ENCODE measurements around the gene GJA3.

Gene GJA3

DNA sequence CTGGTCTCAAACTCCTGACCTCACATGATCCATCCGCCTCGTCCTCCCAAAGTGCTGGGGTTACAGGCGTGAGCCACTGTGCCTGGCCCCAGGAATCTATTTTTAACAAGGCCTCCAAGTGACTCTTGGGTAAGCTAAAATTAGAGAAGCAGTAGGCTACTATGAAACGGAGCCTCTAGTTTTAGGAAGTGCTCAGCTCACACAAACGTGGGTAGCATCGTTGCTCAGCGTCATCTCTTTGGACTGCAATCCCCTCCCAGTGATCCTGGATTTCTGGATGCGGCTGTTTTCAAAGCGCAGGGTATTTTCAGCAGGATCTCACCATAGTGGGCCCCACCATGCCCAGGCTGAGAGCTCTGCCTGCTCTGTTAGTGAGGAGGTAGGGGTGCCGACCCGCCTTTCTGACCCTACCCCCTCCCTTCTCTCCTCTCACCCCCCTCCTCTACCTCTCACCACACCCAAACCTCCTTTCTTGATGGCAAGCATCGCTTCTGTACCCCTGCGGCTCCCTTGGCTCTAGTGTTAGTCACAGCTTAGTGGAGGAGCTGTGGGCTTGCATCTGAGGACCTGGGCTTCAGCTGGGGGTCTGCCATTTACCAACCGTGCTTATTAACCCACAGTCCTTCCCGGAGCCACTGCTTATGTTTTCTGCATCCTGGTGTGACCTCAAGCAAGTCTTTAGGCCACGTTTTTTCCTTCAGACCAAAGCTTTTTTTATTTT, 34.2 kb downstream of the GJA3 start:
- no peak for DNase-seq

DNA sequence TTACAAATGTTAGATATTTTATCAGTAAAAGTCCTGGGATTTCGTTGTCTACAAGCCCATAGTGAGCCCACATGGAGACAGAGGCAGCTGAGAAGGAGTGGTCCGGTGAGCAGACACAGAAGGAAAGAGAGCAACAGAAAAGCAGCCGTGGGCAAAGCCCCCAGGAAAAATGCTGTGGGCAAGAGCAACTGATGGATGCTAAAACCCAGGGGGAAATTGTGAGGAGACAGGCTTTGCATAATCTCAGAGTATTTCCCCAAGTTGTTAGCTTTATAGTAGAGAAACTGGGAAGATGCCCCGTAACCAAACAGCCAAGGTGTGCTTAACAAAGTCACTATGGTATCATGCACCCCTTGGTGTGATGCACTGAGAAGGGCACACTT, 35.1 kb downstream of the GJA3 start:
- no peak for DNase-seq

DNA sequence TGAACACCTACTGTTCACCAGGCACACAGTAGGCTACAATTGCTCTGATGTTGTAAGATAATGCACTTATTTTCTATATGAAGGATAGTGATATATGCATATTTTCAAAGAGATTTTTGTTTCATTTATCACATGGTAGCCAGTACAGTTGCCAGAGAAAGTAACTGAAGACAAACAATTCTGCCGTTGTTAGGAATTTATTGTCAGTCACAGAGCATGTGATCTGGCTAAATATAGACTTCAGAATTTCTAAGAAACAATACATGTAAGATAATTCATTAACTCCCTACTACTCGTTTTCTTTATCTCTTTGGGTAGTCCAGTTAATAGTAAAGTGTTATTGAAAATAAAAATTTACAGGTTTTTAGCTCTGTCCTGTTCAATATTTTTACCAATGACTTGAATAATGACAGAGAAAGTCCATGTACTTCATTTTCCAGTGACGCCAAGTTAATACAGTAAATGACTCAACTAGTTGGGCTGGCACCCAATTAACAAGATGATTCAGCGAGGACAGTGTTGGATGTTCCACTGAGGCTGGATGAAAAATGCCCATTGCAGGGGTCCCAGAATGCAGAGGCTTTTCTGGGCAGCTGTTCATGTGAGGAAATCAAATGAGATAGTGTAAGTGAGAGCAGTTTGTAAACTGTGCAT, 35.6 kb downstream of the GJA3 start:
- DNase-seq: no peak

DNA sequence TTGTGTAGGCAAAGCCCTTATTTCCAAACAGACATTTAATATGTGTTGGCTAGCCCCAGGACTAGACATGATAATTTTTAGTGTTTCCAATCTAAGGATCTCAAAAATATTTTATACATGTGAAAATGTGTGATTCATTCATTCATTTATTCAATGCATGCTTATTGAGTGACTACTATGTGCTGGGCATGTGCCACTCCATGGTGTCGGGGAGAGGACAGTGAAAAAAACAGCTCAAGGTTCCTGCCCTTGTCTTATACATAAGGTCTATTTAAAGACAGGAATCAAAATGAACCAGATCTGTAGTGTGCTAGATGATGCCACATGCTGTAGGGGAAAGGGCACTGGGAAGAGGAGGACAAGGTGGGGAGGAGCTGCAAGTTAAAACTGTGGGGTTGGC, 36.5 kb downstream of the GJA3 start:
- DNase-seq: no peak

DNA sequence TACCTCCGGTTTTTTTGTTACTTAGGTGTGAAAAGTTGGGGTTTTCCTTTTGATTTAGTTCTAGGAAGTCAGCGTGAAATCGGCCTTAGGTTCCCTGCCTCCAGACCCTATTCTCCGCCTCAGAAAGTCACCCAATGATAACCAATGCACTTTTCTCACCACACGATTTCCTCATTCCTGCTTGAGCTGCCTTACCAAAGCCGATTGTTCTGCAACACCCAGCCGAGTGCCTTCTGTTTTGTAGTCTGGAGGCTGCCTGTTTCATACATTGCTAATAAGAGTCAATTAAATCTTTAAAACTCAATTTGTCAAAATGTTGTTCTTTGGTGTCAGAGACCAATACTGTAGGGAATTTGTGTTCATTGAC, 39.7 kb downstream of the GJA3 start:
- no peak for DNase-seq

DNA sequence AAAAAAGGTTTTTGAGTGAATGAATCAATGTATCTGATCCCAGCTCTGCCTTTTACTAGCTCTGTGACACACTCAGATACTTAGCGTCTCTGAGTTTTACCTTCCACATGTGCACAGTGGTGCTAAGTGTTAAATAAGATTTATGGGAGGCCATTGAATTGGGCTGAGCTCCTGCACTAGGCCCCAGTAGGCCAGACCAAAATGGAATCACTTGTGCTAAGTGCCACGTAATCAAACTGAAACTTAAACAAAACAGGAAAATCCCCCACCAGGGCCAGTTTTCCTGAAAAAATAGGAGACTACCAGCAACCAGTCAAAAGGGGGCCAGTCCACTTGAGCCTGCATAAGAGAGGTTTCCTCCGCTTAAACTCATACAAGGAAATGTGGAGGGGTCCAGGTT, 40.9 kb downstream of the GJA3 start:
- DNase-seq: no peak

DNA sequence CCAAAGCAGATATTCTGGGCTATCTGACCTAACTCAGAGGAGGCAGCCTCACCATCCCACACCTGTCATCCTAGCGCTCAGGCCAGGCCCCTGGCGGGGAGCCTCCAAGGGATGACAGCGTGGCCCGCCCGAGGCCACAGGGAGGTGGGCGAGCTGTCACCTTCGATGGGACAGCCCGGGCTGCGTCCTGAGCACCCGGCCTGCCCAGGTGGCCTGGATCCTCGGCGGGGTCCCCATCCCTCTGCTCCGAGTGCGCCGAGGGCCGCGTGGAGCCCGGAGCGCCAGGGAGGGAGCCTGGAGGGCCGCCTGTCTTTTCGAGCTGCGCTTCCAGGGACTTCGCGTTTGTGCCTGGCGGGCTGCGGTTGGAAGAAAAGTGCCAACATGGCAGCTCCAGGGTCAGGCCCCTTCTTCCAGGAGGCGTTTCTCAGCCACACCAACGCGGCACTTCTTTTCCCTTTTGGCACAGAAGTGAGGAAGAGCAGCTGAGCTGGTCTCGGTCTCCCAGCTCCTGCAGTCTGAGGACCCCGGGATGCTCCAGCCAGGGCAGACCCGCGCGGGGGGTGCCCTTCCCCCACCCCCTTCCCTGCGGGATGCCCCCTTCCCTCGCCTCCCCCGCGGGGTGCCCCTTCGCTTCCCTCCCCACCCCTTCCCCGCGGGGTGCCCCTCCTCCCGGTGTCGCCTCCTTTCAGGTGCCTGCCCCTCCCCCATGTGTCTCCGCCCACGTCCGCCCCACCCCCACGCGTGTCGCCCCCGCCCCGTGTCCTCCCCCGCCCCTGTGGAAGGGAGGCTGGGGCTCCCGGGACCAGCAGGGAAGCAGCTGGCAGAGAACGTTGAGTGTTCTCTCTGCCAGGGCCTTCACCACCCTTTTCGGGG, 42.3 kb downstream of the GJA3 start:
- peak; percentile 79 for DNase-seq

DNA sequence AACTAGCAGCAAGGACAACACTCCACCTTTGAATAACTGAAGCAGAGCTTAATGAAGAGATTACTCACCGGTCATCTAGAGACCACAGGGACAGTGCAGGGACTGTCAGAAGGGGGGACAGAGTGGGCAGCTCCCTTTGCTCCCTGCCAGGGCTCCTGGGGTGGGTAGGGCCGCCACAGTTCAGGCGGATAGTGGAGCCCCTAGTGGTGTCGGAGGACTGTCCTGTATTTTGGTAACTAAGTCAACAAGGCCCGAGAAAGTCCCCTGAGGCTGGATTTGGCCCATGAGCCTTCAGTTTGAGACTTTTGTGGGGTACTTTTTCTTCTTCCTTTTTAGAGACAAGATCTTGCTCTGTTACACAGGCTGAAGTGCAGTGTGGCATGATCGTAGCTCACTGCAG, 44.6 kb downstream of the GJA3 start:
- DNase-seq: no peak

DNA sequence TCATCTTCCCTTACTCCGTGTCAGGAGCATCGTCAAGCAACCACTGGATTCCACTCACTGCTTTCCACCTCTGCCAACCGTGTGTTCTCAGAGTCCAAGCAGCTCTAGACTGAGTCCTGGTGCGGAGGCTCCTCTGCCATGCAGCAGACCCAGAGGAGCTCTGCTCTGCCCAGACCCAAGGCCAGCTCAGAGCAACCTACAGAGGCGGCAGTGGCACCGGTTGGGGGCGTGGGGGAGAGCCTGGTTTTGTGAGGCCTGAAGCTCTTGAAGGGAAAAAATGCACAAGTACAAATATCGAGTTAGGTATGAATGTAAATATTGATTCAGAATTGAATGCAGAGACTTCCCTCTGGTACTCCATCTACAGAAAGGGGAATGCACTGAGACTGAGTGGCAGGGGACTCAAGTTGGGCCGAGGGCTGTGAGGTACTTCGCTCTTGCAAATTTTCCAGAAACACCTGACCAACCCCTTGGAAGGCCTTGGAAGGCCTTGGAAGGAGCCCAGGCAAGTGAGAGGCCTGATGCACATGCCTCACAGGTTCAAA, 46.7 kb downstream of the GJA3 start:
- no peak for DNase-seq

DNA sequence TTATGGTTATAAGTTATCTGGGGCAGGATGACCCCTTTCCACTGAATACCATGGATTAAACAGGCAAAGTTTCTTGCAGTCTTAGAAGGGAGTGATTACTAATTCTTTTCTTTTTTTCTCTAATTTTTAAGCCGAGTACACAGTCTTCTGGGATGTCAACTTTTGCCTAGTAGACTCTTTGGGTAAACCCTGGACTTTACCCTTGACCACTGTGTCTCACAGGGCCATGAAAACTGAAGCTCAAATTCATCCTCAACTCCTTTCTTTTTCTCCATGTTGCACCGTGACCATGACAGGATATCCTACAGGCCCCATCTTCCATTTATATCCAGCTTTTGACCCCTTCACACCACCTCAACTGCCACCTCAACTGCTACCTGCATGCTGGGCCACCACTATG, 51.8 kb downstream of the GJA3 start:
- DNase-seq: no peak

DNA sequence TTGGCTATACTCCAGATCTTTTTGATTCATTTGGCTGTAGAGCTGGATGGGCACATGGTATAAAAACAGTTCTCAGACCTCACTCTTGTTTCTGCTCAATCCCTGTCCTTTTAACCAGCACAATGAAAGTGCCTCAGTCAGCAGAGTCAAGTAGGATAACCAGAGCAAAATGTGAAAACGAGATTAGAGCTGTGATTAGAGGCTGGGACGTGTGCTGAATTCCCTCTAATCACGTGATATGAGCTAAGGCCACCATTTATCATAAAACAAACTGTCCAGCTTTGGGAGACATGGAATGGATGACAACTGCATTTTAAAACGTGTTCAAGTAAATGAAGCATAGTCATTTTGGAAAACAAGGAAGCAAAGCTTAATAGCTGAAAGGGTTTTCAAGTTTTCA, 54.1 kb downstream of the GJA3 start:
- no peak for DNase-seq

DNA sequence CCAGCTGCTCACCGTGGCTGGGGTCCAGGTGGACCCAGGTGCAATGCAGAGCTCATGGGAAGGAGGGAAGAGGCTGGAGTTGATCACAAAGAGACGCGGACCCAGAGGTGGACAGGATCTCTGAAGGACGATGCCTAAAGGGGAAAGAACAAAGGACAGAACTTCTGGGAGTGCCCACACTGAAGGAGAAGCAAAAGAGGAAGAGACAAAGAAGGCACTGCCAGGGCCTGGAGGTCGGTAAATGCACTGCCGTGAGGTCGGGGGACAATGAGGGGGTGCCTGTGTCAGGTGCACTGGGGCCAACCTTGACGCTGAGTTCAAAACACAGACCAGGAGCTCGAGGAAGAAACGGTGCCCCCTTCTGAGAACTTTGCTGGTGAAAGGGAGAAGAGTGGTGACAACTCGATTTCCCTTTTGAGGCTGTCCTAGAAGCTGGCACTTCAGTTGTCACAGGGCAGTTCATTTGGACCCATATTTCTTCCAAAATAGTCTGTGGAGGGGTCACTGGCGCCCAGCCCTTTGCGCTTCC, 55.6 kb downstream of the GJA3 start:
- DNase-seq: no peak

DNA sequence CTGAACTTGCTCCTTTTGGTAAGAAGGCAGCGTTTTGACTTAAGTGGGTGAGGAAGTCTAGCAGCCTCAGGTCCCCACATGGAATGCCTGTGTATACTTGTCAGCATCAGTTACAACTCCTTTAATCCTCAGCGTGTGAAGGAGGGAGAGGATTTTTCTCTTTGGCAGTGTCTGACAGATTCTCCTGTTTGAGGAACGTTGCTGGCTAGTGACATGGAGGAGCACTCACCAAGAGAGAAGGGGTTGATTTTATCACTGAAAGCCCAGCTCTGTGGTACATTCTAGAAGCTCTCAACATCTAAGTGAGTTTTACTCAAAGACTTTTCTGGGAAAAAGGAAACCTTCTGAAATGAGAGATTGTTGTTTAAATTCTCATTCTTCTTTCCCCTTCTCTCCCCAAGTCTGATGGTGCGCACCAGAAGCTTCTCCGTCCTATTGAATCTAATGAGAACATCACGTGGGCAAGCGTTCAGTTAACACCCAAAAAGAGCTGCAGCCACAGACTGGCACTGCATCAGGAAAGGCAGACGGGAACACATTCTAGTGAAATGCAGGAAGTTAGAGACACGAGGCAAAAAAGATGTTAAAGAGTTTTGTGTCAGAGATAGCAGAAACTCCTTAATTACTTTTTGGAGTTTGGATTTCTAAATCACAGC, 58.2 kb downstream of the GJA3 start:
- no peak for DNase-seq

DNA sequence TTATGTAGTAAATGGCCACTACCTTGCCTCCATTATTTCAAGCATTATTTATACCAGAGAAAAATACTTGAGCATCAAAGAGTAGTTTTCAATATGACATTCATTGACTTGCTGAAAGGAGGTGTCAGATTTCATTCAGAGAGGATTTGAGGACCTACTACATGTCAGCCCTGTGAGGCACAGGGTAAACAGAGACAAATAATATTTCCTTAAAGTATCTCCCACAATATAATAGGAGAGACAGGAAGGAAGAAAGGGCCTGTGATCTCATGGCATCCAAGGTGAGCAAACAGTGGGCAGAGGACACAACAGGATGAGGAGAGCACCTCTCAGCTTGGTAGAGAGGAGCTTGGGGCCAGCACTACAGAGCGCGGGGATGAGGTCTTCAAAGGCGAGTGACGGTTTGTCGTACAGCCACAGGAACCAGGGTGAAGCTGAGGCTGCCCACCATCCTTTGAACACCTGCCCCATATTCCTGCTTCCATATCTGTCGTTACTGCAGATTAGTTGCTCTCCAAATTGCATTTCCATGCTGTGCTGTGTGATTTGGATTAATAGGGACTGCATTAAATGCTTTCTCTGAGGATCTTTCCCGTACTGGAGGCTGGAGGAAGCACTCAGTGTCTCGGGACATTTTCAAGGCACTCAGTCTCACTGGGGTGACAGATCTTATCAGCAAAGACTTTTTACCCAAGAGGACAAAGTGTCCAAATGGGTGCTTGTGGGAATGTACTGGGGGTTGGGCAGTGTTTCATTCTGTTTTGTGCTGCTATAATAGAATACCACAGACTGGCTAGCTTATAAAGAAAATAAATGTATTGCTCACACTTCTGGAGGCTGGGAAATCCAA, 59.2 kb downstream of the GJA3 start:
- no peak for DNase-seq

DNA sequence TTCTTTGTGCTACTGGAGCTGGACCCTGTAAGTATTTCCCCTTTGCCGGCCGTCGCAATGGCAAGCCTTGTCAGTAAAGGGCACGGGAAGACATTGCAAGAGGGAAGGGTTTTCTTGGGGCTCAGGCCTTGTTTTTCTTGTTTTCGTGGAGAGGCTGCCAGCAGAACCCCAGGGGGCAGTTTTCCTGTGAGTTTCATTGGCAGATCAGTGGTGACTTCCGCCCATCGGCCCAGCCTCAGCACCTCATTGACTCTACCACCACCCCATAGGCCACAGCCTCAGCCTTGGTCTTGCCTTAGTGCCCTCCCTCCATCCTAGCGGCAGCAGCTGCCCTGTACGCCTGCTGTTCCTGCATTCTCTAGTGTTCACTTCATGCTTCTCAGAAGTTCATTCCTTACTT, 61.5 kb downstream of the GJA3 start:
- DNase-seq: no peak

DNA sequence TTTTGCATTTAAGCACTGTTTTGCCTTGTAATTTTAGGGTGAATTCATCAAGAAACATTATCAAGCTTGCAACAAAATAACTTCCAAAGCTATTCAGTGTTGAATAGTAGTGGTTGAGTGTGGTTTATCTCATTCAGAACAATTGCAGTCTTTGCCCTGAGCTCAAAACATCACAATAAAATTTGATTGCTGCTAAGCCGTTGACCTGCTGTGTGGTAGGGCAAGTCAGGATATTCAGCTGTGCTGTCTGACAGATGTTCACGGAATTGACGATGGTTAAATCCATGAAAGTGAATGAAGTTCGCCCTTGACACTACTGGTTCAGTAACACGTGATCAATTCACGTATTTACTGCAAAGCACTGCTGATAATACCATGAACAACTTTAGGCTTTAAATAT, 66.9 kb downstream of the GJA3 start:
- DNase-seq: no peak

DNA sequence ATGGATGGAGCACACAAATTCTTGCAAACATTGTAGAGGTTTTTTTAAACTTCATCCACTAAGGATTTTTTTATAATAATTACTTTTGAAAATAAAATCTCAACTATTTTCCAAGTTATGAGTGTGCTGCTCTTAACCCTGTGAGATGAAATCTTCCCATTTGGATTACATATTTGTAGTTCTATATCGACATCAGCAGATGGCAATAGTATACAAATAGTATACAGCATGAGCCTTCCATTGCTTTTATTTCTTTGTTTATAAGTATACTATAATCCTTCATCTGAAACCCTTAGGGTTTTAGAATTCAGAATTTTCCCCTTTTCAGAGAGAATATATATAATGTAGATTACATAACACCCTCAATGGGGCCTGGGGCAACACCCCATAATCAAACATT, 70.5 kb downstream of the GJA3 start:
- DNase-seq: no peak
